Activated CD4-positive, CD25-positive, alpha-beta regulatory T cell treated with anti-CD3 and anti-CD28 coated beads, Interleukin-2, amount 50 U/mL, for 16 hours (primary cell): ENCODE data around the gene ARMC5.
"Not testable (repeated sequence)": the region's sequence is repeated elsewhere in the genome, so short reads cannot be mapped to it uniquely, and the experiment has no call there.

Experiments
- DNase-seq: peaks from one replicate; pipeline ENCODE4 v3.0.0-alpha.2; 2020; ENCODE audit warnings: low read depth, low spot score

The ARMC5 gene

DNA sequence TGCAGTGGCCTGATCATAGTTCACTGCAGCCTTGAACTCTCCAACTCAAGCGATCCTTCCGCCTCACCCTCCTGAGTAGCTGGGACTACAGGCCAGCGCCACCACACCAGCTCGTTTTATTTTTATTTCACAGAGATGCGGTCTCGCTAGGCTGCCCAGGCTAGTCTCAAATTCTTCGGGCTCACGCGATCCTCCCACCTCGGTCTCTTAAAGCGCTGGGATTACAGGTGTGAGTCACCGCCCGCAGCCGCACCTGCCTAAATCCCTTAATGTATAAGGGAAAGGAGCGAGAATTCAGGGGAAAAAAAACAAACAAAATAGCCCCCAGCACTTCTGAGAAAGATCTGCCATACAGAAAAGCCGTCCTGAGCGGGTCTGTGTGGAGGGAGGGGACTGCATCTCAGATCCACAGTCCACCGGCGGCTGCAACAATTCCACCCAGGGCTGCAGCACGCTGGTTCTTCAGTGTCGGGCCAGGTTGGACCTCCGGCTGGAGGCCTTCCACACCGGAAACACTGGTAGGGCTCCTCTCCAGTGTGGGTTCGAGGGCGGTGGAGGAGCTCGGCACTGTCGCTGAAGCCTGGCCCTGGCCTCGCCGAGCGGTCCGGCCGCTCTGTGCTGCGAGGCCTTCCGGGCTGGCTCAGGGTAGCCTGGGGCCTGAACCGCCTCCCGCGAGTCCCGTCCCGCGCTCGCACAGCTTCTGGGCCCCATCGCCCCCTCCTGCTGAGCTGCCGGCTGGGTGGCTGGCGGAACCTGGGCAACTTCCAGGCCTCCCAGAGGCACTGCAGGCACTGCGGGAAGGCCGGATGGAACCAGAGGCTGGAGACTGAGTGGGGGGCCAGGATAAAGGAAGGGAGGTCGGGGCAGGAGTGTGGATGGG, 23.7 kb upstream of the ARMC5 start:
- no peak for DNase-seq

DNA sequence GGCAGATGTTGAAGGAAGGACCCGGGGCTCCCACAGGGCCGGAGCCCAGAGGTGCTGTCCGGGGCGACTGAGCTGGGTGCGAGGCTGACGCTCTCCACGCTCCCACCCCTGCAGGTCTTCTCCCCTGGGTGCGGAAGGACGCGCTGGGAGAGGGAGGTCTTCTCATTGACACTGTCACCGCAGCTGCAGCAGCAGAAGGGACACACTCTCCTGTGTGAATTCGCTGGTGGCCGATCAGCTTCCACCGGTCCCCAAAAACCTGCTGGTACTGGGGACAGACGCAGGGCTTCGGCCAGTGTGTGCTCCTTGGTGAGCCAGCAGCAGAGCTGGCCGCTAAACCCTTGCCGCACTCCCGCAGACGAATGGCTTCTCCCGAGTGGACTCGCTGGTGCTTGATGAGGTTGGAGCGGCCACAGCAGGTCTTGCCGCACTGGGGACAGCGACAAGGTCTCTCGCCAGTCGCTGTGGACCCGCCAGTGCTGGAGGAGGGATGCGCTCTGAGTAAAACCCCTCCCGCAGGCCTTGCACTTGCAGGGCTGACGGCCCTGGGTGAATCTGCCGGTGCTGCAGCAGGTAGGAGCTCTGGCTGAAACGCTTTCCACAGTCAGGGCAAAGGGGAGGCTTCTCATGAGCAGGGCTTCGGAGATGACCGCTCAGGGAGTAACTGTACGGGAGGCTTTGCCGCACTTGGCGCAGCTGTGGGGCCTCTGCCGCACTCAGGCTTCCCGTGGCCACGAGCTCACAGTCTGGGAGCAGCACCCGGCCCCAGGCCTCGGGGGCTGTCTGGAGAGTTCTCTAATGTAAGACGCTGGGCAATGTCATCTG, 22.9 kb upstream of the ARMC5 start:
- DNase-seq: no peak

DNA sequence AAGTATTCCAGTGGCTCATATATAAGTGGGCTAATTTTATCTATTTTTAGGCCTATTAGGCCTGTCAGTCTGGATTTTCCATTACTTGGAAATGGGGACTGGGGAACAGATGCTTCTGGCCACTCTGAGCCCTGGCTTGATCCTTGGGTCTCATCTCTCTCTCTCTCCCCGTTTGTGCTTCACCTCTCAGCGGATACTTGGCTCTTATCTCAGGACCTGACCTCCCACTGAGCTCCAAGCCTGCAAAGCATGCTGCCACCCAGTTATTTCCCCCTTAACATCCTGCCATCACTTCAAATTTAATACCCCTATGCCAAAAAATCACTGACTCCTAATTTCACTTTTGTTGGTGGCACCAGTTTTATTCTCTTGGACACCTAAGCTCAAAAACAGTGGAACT, 20.9 kb upstream of the ARMC5 start:
- DNase-seq: no peak

DNA sequence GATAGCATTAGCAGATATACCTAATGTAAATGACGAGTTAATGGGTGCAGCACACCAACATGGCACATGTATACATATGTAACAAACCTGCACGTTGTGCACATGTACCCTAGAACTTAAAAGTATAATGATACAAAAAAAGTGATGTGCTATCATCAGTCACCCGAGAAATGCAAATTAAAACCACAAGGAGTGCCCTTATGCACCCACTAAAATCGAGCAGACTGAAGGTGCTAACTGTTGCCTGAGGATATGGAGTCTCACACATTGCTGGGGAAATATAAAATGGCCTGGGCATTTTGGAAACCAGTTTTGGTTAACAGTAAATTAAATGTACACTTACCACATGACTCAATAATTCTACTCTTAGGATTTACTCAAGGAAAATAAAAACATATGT, 20.3 kb upstream of the ARMC5 start:
- DNase-seq: not testable (repeated sequence)

DNA sequence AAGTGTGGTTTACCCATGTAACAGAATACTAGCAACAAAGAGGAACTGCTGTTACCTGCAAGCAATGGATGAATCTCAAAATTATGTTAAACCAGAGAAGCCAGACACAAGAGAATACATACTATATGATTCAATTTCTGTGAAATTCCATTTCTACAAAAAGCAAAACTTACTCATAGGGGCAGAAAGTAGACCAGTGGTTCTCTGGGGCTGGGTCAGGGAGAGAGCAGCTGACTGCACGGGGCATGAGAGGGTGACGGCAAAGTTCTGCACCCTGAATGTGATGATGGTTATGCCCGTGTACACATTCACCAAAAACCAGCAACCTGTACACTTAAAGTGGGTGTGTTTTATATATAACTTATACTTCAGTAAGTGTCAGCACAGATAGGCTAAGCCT, 19.8 kb upstream of the ARMC5 start:
- DNase-seq: no peak

DNA sequence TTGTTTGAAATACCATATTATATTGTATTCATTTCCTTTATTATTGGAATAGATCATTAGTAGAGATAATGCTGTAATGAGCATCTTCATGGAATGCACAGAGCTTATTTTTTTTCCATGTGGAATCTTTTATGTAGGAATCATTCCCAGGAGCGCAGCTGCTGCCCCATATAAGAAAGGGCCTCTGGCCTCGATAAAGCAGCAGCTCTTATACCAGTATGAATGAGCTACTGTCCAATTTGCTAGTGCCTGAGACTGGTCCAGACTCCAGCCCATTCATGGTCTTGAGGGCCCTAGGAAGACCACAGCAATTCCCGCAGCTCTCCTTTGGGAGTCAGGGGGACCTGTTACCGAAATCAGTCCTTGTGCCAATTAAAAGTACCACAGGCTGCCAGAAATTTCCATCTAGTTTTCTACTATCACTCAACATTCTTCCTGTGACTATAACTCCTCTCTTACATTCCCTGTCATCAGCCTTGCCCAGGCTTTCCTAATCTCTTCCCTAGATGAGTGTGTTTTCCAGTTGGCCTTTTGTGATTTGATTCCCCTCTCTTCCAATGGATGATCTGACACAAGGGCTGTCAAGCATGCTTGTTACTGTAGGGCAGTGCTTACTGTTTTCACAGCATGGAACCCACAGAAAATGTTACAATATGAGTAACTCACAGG, 18.7 kb upstream of the ARMC5 start:
- DNase-seq: no peak

DNA sequence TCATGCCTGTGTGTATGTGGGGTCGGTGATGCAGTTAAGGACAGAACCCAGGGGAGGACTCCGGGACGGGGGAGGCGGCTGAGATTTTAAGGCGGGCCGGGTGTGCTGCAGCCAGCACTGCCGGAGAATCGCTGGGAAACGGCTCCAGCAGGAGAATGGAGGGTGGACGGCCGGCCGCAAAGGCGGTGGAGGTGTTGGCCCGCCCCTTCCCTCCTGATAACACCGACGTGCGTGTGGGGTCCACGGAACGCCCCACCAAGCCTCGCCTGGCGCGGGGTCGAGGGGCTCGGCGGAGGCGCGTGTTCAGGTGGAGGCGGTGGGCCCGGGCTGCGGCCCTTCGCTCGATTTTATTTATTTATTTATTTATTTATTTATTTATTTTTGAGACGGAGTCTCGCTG, 17.3 kb upstream of the ARMC5 start:
- DNase-seq: no peak

DNA sequence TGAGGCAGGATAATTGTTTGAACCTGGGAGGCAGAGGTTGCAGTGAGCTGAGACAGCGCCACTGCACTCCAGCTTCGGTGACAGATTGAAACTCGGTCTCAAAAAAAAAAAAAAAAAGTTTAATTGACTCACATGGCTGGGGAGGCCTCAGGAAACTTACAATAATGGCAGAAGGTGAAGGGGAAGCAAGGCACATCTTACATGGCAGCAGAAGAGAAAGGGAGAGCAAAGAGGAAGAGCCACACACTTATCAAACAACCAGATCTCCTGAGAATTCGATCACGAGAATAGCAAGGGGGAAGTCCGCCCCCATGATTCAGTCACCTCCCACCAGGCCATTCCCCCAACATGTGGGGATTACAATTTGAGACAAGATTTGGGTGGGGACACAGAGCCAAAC, 13.4 kb upstream of the ARMC5 start:
- not testable (repeated sequence) for DNase-seq

DNA sequence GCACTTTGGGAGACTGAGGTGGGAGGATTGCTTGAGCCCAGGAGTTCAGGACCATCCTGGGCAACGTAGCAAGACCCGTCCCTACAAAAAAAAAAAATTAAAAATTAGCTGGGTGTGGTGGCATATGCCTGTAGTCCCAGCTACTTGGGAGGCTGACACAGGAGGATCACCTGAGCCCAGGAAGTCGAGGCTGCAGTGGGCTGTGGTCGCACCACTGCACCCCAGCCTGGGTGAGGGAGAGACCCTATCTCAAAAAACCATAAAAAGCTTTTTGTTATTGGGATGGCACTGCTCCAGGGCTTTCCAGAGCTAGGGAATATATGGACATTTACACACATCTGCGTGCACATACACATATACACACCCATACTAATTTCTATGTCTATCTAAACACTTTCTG, 8.1 kb upstream of the ARMC5 start:
- no peak for DNase-seq

DNA sequence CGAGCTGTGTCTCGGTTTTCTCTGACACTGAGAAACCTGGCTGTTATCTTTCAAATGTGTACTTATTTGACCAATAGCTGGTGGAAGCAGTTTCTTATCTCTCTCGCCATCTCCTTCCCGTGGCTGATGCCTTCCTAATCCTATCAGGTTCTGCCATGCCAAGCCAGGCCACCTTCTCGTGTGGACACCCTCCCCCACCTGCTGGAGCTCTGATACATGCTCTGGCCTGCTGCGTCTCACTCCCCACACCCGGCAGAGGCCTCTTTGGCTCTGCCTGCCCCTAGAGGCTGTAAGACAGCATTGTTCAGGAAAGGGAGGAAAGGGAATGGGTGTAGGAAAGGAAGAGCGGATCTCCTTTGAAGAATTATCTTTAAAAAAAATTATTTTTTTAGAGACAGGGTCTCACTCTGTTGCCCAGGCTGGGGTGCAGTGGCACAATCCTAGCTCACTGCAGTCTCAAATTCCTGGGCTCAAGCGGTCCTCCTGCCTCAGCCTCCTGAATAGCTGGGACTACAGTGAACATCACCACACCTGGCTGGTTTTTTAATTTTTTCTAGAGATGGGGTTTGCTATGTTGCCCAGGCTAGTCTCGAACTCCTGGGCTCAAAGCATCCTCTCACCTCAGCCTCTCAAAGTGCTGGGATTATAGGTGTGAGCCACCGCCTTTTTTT, 7.5 kb upstream of the ARMC5 start:
- DNase-seq: no peak

DNA sequence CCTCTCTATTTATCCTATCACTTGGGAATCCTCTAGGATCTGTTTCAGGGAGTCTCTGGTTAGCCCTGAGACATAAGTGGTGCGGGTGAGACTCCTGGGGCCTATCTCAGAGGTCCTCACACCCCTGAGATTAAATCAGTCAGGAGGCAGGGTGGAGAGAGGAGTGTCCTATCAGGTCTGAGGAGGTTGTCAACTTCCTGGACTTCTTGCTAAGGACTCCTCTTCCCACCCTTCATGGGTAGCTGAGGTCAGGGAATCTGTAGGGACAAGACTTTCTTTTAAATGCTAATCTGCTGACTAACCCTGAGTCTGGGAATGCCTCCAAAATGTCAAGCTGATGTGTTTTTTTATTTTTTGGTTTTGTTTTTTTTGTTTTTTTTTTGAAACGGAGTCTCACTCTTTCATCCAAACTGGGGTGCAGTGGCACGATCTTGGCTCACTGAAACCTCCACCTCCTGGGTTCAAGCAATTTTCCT, 6.6 kb upstream of the ARMC5 start:
- no peak for DNase-seq

DNA sequence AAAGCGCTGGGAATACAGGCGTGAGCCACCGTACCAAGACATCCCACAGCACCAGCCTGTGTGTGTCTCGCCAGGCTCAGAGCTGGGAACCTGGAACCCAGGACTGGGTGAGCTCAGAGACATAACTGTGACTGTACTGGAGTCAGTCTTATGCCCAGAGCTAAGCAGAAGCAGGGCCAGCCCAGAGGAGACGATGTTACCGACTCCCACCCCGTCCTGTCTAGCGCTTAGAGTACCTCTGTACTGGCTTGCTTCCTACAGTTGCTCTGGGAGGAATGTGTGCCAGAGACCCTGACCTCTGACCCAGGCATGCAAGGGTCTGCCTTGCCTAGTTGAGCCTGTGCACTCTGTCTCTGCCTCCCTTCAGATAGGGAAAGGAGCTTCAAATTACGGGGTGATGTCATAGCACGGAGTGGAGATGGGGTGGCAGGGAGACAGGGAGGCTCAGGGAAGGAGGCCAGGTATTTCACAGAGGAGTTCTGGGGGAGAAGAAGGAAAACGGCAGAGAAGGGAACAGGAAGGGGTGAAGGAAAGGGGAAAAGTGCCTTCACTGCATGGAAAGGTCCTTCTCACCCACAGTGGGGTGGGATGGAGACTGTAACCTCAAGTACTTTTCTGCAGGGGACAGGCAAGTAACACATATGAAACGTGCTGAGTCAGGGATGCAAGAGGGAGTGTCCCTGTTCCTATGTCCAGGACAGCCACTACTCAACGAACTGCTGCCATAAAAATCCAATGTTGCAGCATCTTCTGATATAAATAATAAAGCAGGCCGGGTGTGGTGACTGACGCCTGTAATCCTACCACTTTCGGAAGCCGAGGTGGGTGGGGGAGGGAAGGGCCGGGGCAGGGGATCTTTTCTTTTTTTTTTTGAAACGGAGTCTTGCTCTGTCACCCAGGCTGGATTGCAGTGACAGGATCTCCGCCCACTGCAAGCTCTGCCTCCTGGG, 5.8 kb upstream of the ARMC5 start:
- DNase-seq: no peak

DNA sequence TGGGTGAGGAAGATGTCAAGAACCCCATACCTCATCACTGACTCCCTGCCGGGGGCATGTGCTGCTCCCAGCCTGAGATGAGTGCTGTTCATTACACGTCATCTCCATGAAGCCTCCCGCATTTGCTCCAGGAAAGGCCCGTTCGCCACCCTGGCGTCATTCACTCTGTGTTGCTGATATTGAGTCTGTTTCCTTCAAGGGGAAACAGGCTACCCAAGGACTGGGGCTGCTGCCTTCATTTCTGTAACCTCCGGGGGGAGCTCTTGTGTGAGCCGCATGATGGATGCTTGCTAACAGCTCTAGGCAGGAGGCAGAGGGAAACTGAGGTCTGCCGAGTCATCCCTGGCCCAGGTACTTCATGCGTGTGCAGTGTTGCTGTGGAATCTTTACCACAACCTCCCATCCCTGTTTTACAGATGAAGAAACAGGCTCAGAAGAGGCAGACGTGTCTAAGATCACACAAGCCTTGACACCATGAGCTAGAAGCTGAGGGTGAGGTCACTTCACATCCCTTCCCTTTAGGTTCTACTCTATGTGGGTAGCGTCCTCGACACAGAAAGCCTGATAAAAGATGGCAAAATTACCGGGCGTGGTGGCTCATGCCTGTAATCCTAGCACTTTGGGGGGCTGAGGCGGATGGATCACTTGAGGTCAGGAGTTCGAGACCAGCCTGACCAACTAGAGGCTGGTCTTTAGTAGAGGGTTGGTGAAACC, 3.5 kb upstream of the ARMC5 start:
- DNase-seq: no peak

DNA sequence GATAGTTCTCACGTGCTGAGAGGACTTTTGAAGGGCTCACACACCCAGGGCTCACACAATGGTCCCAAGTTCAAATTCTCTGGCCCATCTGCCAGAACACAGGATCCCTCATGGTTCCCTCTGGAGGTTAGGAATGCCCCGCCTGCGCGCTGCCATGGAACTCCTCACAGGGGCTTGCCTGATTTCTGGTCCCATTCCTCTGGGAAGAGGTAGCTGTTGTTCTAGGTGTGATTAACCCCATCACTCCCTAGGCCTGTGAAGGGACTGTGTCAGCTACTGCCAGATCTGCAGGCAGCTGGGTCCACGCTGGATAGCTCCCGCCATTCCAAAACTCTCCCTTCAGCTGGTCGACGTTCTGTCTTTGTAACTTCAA, 2.3 kb upstream of the ARMC5 start:
- no peak for DNase-seq

DNA sequence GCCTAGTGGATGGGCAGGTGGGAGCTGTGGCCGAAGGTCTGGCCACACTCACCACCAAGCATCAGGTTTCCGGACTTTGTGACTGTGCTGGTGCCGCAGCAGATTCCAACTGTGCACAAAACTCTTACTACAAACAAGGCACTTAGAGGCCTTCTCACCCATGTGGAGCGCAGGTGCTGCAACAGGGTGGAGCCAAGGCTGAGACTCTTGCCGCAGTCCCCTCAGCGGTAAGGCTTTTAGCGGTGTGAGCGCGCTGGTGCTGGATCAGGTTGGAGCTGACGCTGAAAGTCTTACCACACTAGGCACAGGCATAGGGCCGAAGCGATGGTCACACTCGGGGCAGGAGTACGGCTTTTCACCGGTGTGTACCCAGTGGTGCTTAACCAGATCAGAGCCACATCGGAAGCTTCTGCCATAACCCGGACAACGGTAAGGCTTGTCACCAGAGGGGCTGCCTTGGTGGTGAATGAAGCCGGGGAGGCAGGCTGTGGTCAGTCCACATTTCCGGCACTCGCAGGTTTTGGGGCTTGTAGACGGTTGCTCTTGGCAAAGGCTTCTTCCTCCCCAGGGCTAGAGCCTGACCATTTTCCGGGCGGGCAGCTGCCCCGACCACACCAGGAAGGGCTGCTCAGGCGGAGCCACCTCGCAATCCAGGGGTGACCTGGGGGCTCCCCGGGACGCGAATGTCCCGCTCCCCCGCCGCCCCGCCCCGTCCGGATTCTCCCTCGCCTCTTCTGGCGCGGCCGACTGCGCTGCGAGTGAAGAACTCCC, 1.0 kb upstream of the ARMC5 start:
- DNase-seq: no peak

DNA sequence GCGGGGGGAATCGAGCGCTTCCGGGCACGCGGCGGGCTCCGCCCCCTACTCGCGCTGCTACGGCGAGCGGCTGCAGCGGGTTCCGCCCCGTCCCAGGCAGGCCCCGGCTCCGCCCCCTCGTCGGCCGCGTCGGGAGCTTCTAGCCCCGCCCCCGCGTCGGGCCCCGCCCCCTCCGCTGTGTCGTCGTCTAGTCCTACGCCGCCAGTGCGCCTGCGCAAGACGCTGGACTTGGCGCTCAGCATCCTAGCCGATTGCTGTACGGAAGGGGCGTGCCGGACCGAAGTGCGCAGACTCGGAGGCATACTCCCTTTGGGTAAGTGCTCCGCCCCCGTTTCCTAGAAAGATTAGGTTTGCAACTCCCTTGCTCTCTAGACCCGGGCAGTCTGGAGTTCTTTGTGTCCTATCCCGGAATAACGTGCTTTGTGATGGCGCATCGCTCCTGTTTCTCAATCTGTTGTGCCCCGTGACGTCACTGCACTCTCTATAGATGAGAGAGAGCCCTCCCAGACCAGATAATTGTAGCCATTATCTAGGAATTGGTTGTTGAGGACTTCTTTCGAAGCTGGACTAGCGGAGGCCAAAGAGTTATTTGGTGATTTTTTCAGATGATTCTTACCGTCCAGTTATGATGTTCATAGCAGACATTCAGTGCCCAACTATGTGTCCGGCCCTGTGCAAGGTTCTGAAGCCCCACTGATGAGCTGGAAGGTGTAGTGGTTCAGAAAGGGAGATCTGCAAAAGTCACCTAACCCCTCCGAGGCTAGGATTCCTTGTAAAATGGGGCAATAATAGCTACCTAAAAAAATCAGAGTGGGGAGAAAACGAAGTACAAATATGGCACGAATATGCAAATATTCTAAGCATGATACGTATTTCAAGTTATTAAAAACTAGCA, 633 bp downstream of the ARMC5 start:
- DNase-seq: peak; percentile 100

DNA sequence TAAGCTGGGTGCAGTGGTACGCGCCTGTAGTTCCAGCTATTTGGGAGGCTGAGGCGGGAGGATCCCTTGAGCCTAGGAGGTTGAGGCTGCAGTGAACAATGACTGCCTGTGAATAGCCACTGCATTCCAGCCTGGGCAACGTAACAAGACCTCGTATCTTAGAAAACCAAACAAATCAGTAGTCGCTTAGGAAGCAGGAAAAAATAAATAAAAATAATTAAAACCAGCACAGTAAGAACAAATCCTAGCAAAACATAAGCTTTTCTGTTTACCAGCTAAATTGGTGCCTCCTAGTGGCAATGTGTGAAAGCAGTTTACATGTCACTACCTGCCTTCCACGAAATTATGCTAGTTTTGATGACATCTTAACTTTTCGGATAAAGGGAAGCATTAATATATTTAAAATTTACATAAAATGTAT, 1.3 kb downstream of the ARMC5 start:
- no peak for DNase-seq
